Adrenal gland (tissue), 12 donors: ENCODE measurements around the gene C19orf38. TPM values are rescaled to one million over a fixed set of nuclear protein-coding genes. Genes with fewer than 3 reads are reported as not detected.

ENCODE experiments used
- DNase-seq, 7 donors: peaks; one replicate each; pipeline ENCODE4 v3.0.0-alpha.2; 2019 to 2020
- H3K27ac ChIP-seq, 5 donors: fragments of 200-600 bp; sonication (generic) in 4 of 5; 1 replicate in 3 of 5; 2 replicates in 2 of 5; pipeline versions ENCODE4 v1.5.1 to v1.8.0; 2016 to 2020; ENCODE audit warnings: mild to moderate bottlenecking in 1 of 5
- H3K27me3 ChIP-seq: fragments of 200-600 bp; 2 replicates; pipeline ENCODE4 v1.8.0; 2021
- H3K36me3 ChIP-seq, 2 donors: fragments of 200-600 bp; replicated peaks in 1 of 2; 1 replicate in 1 of 2; 2 replicates in 1 of 2; pipeline versions ENCODE4 v1.5.1 to v1.8.0; 2018 to 2022
- H3K4me1 ChIP-seq, 2 donors: fragments of 200-600 bp; replicated peaks in 1 of 2; 1 replicate in 1 of 2; 2 replicates in 1 of 2; pipeline versions ENCODE4 v1.5.1 to v1.8.0; 2018 to 2021
- H3K4me3 ChIP-seq, 4 donors: fragments of 200-600 bp; sonication (generic) in 3 of 4; one replicate each; pipeline ENCODE4 v1.5.1; 2016 to 2018
- H3K9me3 ChIP-seq, 3 donors: fragments of 200-600 bp; sonication (generic) in 1 of 3; replicated peaks in 1 of 3; 1 replicate in 2 of 3; 2 replicates in 1 of 3; pipeline versions ENCODE4 v1.5.1 to v1.8.0; 2016 to 2021
- POLR2A ChIP-seq, 2 donors: fragments of 450-650 bp; IDR thresholded peaks; one replicate each; pipeline ENCODE4 v1.6.1; 2017; ENCODE audit warnings: antibody characterized with exemption in 2 of 2, mild to moderate bottlenecking in 2 of 2, moderate library complexity in 1 of 2
- WGBS, 4 donors: extraction: QIAGEN DNeasy Blood & Tissue Kit in 2 of 4; methylation state at CpG; one replicate each; pipeline versions ENCODE4 v1.1.5 to v1.1.7; 2013 to 2017; 5-methylcytosine and 5-hydroxymethylcytosine counted together
- intact Hi-C, 2 donors: fragments of 100-400 bp; cut with DNase I; formaldehyde crosslinking; loops; one replicate each; pipeline versions ENCODE4 v1.14.1 to v1.15.0; 2022 to 2023
- polyA plus RNA-seq, 3 donors: library from polyadenylated mRNA; stranded (reverse); fragments of 200-250 nt in 2 of 3; fragments of 350-450 nt in 1 of 3; fragmentation: Illumina TruSeq in 1 of 3; extraction: RNeasy Lipid Tissue Mini Kit (QIAGEN cat#74804) in 1 of 3; gene quantifications; one replicate each; pipeline ENCODE4 v1.2.3, GENCODE V29; 2013 to 2014
- total RNA-seq, 9 donors: library from RNA; depleted of rRNA in 4 of 9; stranded (reverse); fragments of >200 nt in 4 of 9; fragments of 120-200 nt in 1 of 9; fragmentation: NEBNext Ultra II Directional in 1 of 9; extraction: Animal tissue kit (Norgen Biotek cat#: 25700) in 1 of 9; gene quantifications; one replicate each; pipeline versions ENCODE4 v1.1.0 to v1.2.4, GENCODE V29; 2013 to 2023
- TF ChIP-seq, protein P1 (sequence below), 6 experiments: fragments of 450-650 bp in 4 of 6; fragments of 200-600 bp in 2 of 6; sonication (generic) in 1 of 6; IDR thresholded peaks; 1 replicate in 5 of 6; 2 replicates in 1 of 6; pipeline versions ENCODE4 v1.5.1 to v1.8.0; 2016 to 2021; ENCODE audit warnings: antibody characterized with exemption in 6 of 6, mild to moderate bottlenecking in 2 of 6, moderate library complexity in 1 of 6
- donor health status: healthy with polysubstance abuse.
- donor health status: Bipolar disorder and iron deficiency.
- donor health status: DM: yes; HTN: yes; CAD: no.
- donor health status: DM: no; HTN: no; CAD: no.
- donor health status: DM: no; HTN: no; CAD: no.
- donor health status: DM: yes; HTN: yes; CAD: no.

Gene C19orf38
- total and polyA plus RNA-seq, 12 donors, result 0.30 to 5.6 (median 1.9) TPM

DNA sequence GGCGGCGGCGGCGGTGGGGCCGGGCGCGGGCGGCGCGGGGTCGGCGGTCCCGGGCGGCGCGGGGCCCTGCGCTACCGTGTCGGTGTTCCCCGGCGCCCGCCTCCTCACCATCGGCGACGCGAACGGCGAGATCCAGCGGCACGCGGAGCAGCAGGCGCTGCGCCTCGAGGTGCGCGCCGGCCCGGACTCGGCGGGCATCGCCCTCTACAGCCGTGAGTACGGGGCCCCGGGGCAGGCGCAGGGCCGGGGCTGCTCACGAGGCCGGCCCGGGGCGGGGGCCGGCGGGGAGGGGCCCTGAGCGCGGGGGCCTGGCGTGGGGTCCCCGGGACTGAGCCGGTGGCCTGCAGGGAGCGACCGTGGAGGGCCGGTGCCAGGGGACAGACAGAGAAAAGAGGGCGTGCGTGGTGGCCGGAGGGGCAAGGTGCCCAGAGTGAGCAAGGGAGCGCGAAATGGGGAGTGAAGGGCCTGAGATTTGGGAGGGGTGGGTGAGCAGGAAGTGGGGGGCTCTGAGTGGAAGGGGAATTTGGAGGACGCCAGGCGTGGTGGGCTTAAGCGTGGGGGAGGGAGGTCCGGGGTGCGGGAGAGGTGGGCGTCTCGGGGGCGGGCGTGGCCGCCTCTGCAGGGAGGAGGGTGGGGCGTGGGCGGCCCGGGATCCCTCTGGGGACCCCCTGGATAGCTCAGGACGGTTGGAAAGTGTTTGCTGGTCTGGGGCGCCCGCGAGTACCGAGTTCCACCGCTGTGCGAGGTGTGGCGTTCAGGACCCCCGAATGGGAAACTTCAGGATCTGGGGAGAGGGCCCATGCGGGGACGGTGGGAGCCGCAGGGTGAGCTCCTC is 23.7 kb downstream of the C19orf38 start:
- DNase-seq, result peak; percentile 47 to 75 (median 60)
- no peak for TF ChIP-seq POLR2A (IDR thresholded peaks at IDR 0.05)
- TF ChIP-seq, protein P1, sequence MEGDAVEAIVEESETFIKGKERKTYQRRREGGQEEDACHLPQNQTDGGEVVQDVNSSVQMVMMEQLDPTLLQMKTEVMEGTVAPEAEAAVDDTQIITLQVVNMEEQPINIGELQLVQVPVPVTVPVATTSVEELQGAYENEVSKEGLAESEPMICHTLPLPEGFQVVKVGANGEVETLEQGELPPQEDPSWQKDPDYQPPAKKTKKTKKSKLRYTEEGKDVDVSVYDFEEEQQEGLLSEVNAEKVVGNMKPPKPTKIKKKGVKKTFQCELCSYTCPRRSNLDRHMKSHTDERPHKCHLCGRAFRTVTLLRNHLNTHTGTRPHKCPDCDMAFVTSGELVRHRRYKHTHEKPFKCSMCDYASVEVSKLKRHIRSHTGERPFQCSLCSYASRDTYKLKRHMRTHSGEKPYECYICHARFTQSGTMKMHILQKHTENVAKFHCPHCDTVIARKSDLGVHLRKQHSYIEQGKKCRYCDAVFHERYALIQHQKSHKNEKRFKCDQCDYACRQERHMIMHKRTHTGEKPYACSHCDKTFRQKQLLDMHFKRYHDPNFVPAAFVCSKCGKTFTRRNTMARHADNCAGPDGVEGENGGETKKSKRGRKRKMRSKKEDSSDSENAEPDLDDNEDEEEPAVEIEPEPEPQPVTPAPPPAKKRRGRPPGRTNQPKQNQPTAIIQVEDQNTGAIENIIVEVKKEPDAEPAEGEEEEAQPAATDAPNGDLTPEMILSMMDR (IDR thresholded peaks at IDR 0.05), result peak in 4 of 6 experiments; percentile 13 to 31 (median 26)
- intact Hi-C loops, result loop anchor here (5.0 kb wide), 2 partner anchors 50 to 55 kb away; partner anchors contain the start of genes TIMM29 (in 1 of the 2) and YIPF2 (in 1 of the 2)
- Histone ChIP-seq H3K27me3 (no peaks in the 10 kb centered on the region), H3K4me1 (peaks cover 7 to 30% of the 10 kb centered on the region in 2 donors), H3K9me3 (no peaks in the 10 kb centered on the region), H3K36me3 (no peaks in the 10 kb centered on the region), H3K4me3 (peak overlapping the region; percentile 56 to 99 (median 68)), H3K27ac (peak overlapping the region in 3 of 5 donors; percentile 47 to 94 (median 63))
- WGBS, 4 donors, result 1% methylated on average over 17 to 89 of the region's 90 CpGs

DNA sequence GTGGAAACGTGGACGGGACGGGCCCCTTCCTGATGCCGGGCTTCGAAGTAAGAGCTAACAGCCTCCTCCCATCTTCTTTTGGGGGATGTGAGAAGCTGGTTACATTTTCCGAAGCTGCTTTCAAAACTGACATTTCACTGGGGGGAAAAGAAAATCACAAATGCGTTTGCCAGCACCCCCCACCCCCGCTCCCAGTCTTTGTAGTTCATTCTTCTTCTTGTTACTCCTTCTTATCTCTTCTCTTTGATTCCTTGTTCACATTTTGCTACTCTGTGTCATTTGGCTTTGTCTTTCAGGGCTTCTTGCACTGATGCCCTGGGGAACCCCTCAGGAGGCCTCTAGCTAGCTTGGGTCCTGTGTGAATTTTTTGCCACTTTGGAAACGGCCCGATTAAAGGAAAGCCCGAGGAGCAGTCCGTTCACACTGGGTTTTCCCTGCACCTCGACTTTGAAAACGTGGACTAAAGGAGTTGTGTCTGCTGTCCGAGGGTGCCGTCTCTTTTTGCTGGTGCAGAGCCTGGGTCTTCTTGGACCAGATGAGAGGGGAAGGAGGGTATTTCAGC is 24.4 kb downstream of the C19orf38 start:
- no peaks in the 10 kb centered on the region for H3K27me3 ChIP-seq
- no peak for DNase-seq
- H3K4me1 ChIP-seq, result peaks cover 12 to 37% of the 10 kb centered on the region in 2 donors
- no peak for TF ChIP-seq POLR2A (IDR thresholded peaks at IDR 0.05)
- TF ChIP-seq, protein P1 (IDR thresholded peaks at IDR 0.05), result no peak
- 12 to 17% (median 13%) methylated on average over 16 of the region's 16 CpGs for WGBS, 4 donors
- H3K9me3 ChIP-seq, result no peaks in the 10 kb centered on the region
- H3K27ac ChIP-seq, result peak overlapping the region in 3 of 5 donors; percentile 47 to 94 (median 63)
- intact Hi-C loops, result loop anchor here (5.0 kb wide), 2 partner anchors 50 to 55 kb away; partner anchors contain the start of genes TIMM29 (in 1 of the 2) and YIPF2 (in 1 of the 2)
- H3K36me3 ChIP-seq, result no peaks in the 10 kb centered on the region
- H3K4me3 ChIP-seq, result peak overlapping the region in 2 of 4 donors; percentile 62 to 99

DNA sequence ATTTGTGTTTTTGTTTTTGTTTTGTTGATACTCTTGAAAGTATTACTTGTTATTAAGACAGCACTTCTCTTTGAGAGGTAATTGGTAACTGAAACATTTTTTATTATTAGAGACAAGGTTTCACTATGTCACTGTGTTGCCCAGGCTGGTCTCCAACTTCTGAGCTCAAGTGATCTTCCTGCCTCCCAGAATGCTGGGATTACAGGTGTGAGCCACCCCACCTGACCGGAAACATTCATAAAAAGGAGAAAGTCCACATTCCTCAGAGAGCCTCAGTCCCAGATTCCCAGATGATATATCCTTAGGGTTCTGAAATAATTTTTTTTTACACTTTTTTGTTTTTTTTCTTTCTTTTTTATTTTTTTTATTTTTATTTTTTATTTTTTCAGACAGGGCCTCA is 25.8 kb downstream of the C19orf38 start:
- intact Hi-C loops, result loop anchor here (5.0 kb wide), 2 partner anchors 48 to 53 kb away; partner anchors contain the start of genes TIMM29 (in 1 of the 2) and YIPF2 (in 1 of the 2)
- H3K36me3 ChIP-seq, result no peaks in the 10 kb centered on the region
- H3K27ac ChIP-seq, result no peak overlapping the region
- H3K4me3 ChIP-seq, result no peak overlapping the region
- peaks cover 12 to 39% of the 10 kb centered on the region in 2 donors for H3K4me1 ChIP-seq
- 89 to 100% (median 94%) methylated on average over 1 of the region's 1 CpG for WGBS, 4 donors
- no peaks in the 10 kb centered on the region for H3K9me3 ChIP-seq
- DNase-seq, result no peak
- no peaks in the 10 kb centered on the region for H3K27me3 ChIP-seq
- TF ChIP-seq, protein P1 (IDR thresholded peaks at IDR 0.05), result no peak
- no peak for TF ChIP-seq POLR2A (IDR thresholded peaks at IDR 0.05)
